Endothelial cell of hepatic sinusoid (primary cell): ENCODE data around the gene MAPK8IP1.

ENCODE experiments used
- in situ Hi-C: cut with HindIII; loops from 2 replicates; pipeline ENCODE4 v1.10.0; 2017; ENCODE audit warnings: low sequenced_read_pairs

The MAPK8IP1 gene

GRCh38 chr11:45906965-45907611 is 21.6 kb downstream of the MAPK8IP1 start, which contains the start of gene FREY1:
FREY1 (minus strand) TSS chr11:45907271; CDS start chr11:45907245, 26 bp downstream.
- in situ Hi-C loops, result no loop called here

- in situ Hi-C loops, result no loop called here
These were observed 22.5 kb downstream of the MAPK8IP1 start for GRCh38 chr11:45907911-45908370.

- in situ Hi-C loops, result no loop called here
These were observed 24.4 kb downstream of the MAPK8IP1 start for GRCh38 chr11:45909594-45910475.

- in situ Hi-C loops, result no loop called here
These were observed 25.2 kb downstream of the MAPK8IP1 start for GRCh38 chr11:45910623-45911022.

GRCh38 chr11:45913514-45913913 is 28.1 kb downstream of the MAPK8IP1 start:
- in situ Hi-C loops, result no loop called here

GRCh38 chr11:45913942-45914635 is 28.6 kb downstream of the MAPK8IP1 start:
- in situ Hi-C loops, result no loop called here

GRCh38 chr11:45915446-45915845 is 30.0 kb downstream of the MAPK8IP1 start:
- in situ Hi-C loops, result no loop called here

GRCh38 chr11:45917286-45917622 is 31.8 kb downstream of the MAPK8IP1 start:
- in situ Hi-C loops, result no loop called here

GRCh38 chr11:45917623-45918330 is 32.3 kb downstream of the MAPK8IP1 start, which contains the start of gene PEX16:
PEX16 (minus strand) TSS chr11:45917877; CDS start chr11:45917811, 66 bp downstream.
- in situ Hi-C loops, result no loop called here

- in situ Hi-C loops, result no loop called here
These were observed 33.0 kb downstream of the MAPK8IP1 start for GRCh38 chr11:45918331-45918941.

- in situ Hi-C loops, result no loop called here
These were observed 33.7 kb downstream of the MAPK8IP1 start for GRCh38 chr11:45918962-45919675.

GRCh38 chr11:45919806-45920530 is 34.5 kb downstream of the MAPK8IP1 start:
- in situ Hi-C loops, result no loop called here

- in situ Hi-C loops, result no loop called here
These were observed 35.4 kb downstream of the MAPK8IP1 start for GRCh38 chr11:45920531-45921477.

- in situ Hi-C loops, result no loop called here
These were observed 36.3 kb downstream of the MAPK8IP1 start for GRCh38 chr11:45921561-45922424.

GRCh38 chr11:45922425-45923082 is 37.1 kb downstream of the MAPK8IP1 start, which contains the start of gene LARGE2:
LARGE2 (plus strand) TSS chr11:45922656; CDS start chr11:45922883, 227 bp downstream.
- in situ Hi-C loops, result no loop called here
